SH-SY5Y (cell line): ENCODE measurements around the gene TNKS2.

Experiments used
- GATA2 ChIP-seq: IDR thresholded peaks from 2 replicates; pipeline ENCODE4 v1.6.1; 2011; ENCODE audit warnings: mild to moderate bottlenecking, low read depth, low read length
- GATA3 ChIP-seq: IDR thresholded peaks from 2 replicates; pipeline ENCODE4 v1.6.1; 2011; ENCODE audit warnings: low read depth, mild to moderate bottlenecking, low read length, moderate library complexity

TNKS2 gene

DNA sequence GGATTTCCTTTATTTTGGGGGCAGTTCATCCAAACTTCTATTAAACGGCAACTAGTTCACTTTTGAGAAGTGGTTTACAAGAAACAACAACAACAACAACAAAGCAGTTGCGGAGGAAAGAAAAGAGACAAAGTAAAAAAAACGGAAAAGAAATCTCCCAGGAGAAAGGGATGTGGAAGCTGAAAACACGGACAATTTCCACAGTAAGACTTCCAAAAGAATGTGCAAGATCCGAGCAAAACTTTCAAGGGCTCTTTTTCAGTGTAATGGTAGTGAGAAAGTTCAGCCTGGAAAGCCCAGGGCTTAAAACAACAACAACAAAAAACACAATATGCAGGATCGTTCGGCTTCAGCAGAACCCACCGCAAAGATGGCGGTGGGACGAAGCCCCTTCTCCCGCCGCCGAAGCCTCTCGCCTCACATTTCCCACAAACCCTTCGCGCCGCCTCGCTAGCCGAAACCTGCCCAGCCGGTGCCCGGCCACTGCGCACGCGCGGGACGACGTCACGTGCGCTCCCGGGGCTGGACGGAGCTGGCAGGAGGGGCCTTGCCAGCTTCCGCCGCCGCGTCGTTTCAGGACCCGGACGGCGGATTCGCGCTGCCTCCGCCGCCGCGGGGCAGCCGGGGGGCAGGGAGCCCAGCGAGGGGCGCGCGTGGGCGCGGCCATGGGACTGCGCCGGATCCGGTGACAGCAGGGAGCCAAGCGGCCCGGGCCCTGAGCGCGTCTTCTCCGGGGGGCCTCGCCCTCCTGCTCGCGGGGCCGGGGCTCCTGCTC lies at the start of gene TNKS2:
TNKS2 (plus strand) TSS at position 553 of the 775 bp plus-strand sequence. CDS start 265 bp downstream, outside the sequence.
- TF ChIP-seq GATA3 = no peak
- TF ChIP-seq GATA2 = no peak

- no peak for TF ChIP-seq GATA3
- no peak for TF ChIP-seq GATA2
Measured at GRCh38 chr10:91756286-91756685, 41.9 kb upstream of the TNKS2 start.

GRCh38 chr10:91758303-91759146 lies 39.7 kb upstream of the TNKS2 start:
- TF ChIP-seq GATA2 = no peak
- no peak for TF ChIP-seq GATA3

DNA sequence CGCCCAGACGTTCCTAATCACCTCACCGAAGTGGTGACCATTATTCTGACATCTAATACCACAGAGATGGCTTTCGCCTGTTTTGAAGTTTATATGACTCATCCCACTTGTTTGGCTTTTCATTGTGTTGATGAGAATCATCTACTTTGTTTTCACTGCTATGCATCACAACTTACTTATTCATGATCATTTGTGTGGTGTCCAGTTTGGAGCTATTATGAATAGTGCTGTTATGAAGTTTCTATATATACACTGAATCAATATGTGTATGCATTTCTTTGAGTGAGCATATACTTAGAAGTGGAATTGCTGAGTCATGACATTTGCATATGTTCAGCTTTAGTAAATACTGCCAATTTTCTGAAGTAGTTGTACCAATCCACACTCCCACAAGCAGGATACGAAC lies 38.6 kb upstream of the TNKS2 start:
- TF ChIP-seq GATA2 (no peak), GATA3 (no peak)

- TF ChIP-seq GATA3 (no peak), GATA2 (no peak)
Measured at GRCh38 chr10:91761721-91762120, 36.5 kb upstream of the TNKS2 start.

GRCh38 chr10:91762878-91763277 lies 35.3 kb upstream of the TNKS2 start:
- TF ChIP-seq GATA2 = no peak
- TF ChIP-seq GATA3 = no peak

DNA sequence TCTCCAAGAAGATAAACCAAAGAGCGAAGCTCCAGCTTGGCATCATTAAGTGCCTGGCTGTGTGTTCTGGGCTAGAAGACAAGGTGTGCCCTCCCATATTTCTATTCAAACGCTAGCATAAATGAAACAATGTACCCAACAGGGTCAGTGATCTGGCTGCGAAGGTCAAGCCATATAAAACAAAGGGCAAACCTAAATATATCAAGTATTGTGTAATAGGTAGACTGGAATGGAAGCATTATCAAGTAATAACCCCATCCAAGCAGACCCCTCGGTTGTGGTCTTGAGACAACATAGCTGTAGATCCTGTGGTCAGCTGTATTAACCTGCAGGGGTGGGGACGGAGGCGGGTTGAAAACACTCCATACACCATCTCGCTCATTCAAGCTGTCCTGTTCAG lies 31.6 kb upstream of the TNKS2 start:
- TF ChIP-seq GATA2 (no peak), GATA3 (no peak)

GRCh38 chr10:91768123-91768522 lies 30.1 kb upstream of the TNKS2 start:
- TF ChIP-seq GATA3 (no peak), GATA2 (no peak)

DNA sequence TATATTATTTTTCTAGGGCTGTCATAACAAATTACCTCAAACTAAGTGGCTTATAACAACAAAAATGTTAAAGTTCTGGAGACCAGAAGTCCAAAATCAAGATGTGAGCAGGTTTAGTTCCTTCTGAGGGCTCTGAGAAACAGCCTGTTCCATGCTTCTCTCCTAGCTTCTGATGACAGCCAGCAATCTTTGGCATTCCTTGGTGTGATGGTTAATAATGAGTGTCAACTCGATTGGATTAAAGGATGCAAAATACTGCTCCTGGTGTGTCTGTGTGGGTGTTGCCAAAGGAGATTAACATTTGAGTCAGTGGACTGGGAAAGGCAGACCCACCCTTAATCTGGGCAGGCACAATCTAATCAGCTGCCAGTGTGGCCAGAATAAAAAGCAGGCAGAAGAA lies 26.3 kb upstream of the TNKS2 start:
- TF ChIP-seq GATA2 = no peak

DNA sequence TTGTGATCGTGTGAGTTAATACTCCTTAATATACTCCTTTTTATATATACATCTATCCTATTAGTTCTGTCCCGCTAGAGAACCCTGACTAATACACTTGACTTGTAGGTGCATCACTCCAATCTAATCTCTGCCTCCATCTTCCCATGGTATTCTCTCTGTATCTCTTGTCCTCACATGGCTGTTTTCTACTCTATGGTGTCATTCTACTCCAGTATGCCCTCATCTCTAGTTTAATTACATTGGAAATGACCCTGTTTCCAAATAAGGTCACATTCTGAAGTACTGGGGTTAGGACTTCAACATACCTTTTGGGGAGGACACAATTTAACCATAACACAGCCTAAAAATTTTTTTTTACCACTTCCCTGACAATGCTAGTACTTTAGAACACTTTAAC lies 25.8 kb upstream of the TNKS2 start:
- TF ChIP-seq GATA3 (no peak), GATA2 (no peak)

DNA sequence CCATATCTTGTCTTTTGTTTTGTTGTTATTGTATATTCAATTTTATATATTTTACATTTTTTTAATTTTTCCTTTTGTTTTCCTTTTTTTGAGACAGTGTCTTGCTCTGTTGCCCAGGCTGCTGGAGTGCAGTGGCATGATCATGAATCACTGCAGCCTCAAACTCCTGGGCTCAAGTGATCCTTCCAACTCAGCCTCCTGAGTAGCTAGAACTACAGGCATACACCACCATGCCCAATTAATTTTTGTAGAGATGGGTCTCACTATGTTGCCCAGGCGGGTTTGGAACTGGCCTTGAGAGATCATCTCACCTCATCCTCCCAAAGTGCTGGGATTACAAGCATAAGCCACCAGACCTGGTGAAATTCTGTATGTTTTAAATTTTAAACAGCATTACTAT lies 25.4 kb upstream of the TNKS2 start:
- TF ChIP-seq GATA2 (no peak), GATA3 (no peak)

DNA sequence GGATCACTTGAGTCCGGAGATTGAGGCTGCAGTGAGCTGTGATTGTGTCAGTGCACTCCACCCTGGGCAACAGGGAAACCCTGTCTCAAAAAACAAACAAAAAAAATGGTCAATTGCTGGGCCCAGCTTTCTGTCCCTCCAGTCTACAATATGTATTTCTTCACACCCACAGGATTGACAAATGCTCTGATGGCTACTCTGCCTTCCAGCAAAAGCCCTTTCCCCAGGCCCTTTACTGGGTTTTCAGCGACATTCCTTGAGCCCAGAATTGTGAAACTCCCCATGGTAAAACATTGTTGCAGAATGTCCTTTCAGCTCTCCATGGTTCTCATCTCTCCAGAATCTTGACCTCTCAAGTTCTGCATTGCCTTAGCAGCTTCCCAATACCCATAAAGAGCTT lies 23.7 kb upstream of the TNKS2 start:
- TF ChIP-seq GATA3 (no peak), GATA2 (no peak)

GRCh38 chr10:91775731-91776130 lies 22.5 kb upstream of the TNKS2 start:
- no peak for TF ChIP-seq GATA3
- TF ChIP-seq GATA2 = no peak

GRCh38 chr10:91776266-91776665 lies 22.0 kb upstream of the TNKS2 start:
- no peak for TF ChIP-seq GATA3
- TF ChIP-seq GATA2 = no peak

DNA sequence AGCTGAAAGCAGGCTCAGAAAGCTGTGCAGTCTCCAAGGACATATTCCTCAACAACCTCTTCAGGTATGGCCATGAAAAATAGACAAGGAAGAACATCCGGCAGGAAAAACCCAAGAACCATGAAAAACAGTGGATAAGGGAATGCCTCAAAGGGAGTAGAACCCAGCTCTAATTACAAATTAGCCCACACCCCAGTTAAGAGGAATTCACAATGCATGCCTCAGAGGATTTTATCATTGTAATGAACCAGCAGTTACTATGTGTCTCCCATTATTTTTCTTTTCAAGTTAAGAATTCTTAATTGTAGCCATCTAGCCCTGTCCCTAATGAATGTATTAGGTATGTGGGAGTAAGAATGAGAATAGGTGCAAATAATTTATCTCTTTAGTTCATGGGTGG lies 19.7 kb upstream of the TNKS2 start:
- no peak for TF ChIP-seq GATA2
- no peak for TF ChIP-seq GATA3

DNA sequence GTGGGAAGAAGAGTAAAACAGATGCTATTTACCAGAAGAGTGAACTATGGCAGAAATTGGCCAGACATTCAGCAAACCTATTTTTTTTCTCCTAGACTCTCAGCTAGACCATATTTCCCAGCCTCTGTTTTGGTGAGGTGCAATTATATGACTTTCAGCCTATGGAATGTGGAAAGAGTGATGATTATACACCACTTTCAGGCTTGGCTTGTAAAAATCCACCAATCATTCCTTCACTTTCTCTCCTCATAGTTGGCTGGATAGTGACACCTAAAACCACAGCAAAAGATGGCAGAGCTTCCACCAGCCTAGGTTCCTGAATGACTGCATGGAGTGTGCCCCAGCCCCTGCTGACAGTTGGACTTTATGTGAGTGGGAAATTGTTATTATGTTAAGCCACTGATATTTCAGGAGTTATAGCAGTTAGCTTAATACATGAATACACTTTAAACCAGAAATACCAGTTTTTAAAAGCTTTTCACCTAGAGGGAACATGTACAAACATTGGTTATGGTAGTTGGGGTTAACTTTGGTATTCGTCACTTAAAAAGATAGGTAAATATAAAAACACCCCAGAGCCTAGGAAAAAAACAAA lies 19.1 kb upstream of the TNKS2 start:
- no peak for TF ChIP-seq GATA3
- TF ChIP-seq GATA2 = no peak
